Measurements from ENCODE around the gene C2orf68. TPM values are rescaled to one million over a fixed set of nuclear protein-coding genes. Genes with fewer than 3 reads are reported as not detected.

The C2orf68 gene
- total and polyA plus RNA-seq, 9 of the 15 experiments (the other 6 are each of a cell fraction or from before 2014, with no cell fraction given): 22.1 to 50.0 (median 31.8) TPM

DNA sequence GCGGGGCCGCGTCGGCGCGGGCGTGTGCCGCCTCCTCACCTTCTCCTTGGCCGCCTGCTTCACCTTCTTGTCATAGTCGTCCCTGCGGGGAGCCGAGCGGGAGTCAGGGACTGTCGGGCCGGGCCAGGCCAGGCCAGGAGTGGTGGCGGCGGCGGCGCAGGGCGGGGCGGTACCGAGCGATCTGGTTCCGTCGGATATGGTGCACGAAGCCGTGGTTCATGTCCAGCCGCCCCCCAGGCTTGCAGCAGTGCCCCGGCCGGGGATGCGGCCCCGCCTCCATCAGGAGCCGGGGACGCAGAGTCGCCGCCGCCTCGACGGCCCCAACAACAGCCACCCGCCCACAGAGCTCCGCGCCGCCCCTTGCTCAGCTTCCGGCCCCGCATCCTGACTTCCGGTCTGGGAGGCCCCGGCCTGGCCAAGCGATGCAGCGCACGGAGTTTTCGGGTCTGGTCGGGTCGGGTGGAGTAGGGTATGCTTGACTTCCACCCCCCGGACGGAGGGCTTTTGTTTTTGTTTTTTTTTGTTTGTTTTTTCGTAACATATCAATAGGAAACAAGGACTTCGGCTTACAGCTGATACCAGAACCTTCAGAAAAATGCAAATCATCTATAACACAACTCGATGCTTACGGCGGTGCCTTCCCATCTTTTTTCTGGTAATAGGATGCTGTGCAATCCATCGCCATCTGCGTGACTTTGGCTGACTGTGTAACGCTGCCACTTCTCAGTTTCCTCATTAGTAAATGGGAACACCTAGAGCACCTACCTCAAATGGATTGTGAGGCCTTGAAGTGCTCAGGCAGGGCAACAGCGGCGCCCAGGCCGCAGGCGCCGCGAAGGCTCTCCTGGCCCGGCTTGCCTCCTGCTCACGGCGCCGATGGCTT is at the start of gene C2orf68 (continued):
- no peak for TF ChIP-seq CC2D1A (IDR thresholded peaks at IDR 0.05)
- TF ChIP-seq PYGO2 (tag; IDR thresholded peaks at IDR 0.05): no peak
- no peak for TF ChIP-seq ZFP1 (CRISPR knock-in tag; IDR thresholded peaks at IDR 0.05)
- no peak for TF ChIP-seq HNRNPLL (IDR thresholded peaks at IDR 0.05; ENCODE audit: low read depth, low read length, poor library complexity, severe bottlenecking)
- TF ChIP-seq HLTF (IDR thresholded peaks at IDR 0.05): no peak; the same call in 1 of the 2 replicates
- TF ChIP-seq, protein P1, sequence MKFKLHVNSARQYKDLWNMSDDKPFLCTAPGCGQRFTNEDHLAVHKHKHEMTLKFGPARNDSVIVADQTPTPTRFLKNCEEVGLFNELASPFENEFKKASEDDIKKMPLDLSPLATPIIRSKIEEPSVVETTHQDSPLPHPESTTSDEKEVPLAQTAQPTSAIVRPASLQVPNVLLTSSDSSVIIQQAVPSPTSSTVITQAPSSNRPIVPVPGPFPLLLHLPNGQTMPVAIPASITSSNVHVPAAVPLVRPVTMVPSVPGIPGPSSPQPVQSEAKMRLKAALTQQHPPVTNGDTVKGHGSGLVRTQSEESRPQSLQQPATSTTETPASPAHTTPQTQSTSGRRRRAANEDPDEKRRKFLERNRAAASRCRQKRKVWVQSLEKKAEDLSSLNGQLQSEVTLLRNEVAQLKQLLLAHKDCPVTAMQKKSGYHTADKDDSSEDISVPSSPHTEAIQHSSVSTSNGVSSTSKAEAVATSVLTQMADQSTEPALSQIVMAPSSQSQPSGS (CRISPR knock-in tag; IDR thresholded peaks at IDR 0.05): no peak
- TF ChIP-seq, protein P2, sequence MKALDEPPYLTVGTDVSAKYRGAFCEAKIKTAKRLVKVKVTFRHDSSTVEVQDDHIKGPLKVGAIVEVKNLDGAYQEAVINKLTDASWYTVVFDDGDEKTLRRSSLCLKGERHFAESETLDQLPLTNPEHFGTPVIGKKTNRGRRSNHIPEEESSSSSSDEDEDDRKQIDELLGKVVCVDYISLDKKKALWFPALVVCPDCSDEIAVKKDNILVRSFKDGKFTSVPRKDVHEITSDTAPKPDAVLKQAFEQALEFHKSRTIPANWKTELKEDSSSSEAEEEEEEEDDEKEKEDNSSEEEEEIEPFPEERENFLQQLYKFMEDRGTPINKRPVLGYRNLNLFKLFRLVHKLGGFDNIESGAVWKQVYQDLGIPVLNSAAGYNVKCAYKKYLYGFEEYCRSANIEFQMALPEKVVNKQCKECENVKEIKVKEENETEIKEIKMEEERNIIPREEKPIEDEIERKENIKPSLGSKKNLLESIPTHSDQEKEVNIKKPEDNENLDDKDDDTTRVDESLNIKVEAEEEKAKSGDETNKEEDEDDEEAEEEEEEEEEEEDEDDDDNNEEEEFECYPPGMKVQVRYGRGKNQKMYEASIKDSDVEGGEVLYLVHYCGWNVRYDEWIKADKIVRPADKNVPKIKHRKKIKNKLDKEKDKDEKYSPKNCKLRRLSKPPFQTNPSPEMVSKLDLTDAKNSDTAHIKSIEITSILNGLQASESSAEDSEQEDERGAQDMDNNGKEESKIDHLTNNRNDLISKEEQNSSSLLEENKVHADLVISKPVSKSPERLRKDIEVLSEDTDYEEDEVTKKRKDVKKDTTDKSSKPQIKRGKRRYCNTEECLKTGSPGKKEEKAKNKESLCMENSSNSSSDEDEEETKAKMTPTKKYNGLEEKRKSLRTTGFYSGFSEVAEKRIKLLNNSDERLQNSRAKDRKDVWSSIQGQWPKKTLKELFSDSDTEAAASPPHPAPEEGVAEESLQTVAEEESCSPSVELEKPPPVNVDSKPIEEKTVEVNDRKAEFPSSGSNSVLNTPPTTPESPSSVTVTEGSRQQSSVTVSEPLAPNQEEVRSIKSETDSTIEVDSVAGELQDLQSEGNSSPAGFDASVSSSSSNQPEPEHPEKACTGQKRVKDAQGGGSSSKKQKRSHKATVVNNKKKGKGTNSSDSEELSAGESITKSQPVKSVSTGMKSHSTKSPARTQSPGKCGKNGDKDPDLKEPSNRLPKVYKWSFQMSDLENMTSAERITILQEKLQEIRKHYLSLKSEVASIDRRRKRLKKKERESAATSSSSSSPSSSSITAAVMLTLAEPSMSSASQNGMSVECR (CRISPR knock-in tag; IDR thresholded peaks at IDR 0.05): no peak
- peak; percentile 84 for TF ChIP-seq EP400 (IDR thresholded peaks at IDR 0.05)
- TF ChIP-seq, protein P3, sequence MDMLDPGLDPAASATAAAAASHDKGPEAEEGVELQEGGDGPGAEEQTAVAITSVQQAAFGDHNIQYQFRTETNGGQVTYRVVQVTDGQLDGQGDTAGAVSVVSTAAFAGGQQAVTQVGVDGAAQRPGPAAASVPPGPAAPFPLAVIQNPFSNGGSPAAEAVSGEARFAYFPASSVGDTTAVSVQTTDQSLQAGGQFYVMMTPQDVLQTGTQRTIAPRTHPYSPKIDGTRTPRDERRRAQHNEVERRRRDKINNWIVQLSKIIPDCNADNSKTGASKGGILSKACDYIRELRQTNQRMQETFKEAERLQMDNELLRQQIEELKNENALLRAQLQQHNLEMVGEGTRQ (CRISPR knock-in tag; IDR thresholded peaks at IDR 0.05): no peak
- TF ChIP-seq RBM15 (IDR thresholded peaks at IDR 0.05; ENCODE audit: insufficient read depth, low read length): no peak
- no peak for TF ChIP-seq BACH1 (tag; IDR thresholded peaks at IDR 0.05)
- no peak for TF ChIP-seq ZNF263 (CRISPR knock-in tag; IDR thresholded peaks at IDR 0.05; ENCODE audit: borderline replicate concordance)
- TF ChIP-seq SETDB1 (IDR thresholded peaks at IDR 0.05; ENCODE audit: low read length): no peak
- TF ChIP-seq PHF8 (IDR thresholded peaks at IDR 0.05; ENCODE audit: borderline replicate concordance, low read length): peak; percentile 73
- TF ChIP-seq SUPT5H (IDR thresholded peaks at IDR 0.05): peak; percentile 94
